ENCODE measurements around the gene SAMD5.

The SAMD5 gene

DNA sequence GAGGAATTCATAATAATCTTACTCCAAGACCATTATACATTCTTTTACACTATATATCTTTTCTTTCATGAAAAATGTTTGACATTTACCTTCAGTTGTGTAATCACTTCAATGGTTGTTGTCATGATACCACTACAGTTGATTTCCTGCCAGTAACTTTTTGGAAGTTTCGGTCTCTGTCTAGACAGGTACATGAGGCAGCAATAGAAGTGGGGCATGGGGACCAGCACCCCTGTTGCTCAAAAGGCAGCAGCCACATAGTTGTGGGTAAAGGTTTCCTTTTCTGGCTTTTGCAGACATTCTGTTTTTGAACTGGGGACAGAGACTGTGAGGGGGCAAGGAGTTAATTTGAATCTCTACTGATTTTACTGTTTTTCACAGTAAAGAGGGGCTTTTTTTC, 14.1 kb downstream of the SAMD5 start:
- in situ Hi-C loops (cut with HindIII; ENCODE audit: low sequenced_read_pairs): loop anchor here (25.0 kb wide), 1 partner anchor 640 kb away; no protein-coding TSS in a partner anchor
- no peak overlapping the region for H3K4me3 ChIP-seq (ENCODE audit: low read depth, low read length)
- DNase-seq (ENCODE audit: low read depth): no peak
- TF ChIP-seq, protein P1, sequence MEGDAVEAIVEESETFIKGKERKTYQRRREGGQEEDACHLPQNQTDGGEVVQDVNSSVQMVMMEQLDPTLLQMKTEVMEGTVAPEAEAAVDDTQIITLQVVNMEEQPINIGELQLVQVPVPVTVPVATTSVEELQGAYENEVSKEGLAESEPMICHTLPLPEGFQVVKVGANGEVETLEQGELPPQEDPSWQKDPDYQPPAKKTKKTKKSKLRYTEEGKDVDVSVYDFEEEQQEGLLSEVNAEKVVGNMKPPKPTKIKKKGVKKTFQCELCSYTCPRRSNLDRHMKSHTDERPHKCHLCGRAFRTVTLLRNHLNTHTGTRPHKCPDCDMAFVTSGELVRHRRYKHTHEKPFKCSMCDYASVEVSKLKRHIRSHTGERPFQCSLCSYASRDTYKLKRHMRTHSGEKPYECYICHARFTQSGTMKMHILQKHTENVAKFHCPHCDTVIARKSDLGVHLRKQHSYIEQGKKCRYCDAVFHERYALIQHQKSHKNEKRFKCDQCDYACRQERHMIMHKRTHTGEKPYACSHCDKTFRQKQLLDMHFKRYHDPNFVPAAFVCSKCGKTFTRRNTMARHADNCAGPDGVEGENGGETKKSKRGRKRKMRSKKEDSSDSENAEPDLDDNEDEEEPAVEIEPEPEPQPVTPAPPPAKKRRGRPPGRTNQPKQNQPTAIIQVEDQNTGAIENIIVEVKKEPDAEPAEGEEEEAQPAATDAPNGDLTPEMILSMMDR (IDR thresholded peaks at IDR 0.05; ENCODE audit: low read depth, low read length, missing control alignments): no peak

DNA sequence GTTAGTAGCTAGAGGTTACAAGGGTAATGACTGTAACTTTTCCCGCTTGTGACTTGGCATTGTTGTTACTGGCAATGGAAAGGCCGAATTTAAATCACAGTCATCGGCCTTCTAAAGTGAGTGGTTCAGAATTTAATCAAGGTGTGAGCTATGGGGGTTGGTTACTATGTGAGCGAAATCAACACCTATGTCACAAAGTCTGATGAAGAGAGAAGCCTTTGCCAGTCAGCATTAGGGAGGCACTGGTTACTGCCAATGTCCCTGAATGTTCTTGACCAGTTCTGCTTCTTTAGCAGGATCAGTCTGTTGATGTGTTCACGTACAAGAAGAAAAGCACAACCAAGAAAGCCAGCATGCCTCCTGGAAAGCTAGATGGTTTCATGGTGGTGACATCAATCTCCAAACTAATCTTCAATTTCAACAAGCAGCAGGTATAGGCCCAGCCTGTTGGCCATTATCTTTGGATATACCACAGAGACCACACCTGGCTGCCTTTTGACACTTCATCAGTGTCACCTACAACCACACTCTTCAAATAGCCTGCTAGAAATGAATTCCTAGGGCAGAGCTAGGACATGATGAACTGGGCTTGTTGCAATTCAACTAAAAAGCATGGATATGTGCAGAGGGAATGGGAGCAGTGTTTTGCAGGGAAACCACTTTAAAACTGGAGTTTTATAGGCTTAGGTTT, 17.2 kb downstream of the SAMD5 start:
- TF ChIP-seq, protein P1 (IDR thresholded peaks at IDR 0.05; ENCODE audit: low read depth, low read length, missing control alignments): no peak
- no peak overlapping the region for H3K4me3 ChIP-seq (ENCODE audit: low read depth, low read length)
- in situ Hi-C loops (cut with HindIII; ENCODE audit: low sequenced_read_pairs): no loop called here
- DNase-seq (ENCODE audit: low read depth): no peak

DNA sequence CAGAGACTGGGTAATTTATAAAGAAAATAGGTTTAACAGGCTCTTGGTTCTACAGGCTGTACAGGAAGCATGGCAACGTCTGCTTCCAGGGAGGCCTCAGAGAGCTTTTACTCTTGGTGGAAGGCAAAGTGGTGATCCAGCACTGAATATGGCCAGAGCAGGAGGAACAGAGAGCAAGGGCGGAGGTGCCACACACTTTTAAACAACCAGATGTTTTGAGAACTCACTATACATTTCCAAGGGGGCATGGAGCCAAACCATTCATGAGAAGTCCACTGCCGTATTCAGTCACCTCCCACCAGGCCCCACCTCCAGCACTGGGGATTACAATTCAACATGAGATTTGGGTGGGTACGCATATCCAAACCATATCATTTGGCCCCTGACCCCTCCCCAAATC, 18.7 kb downstream of the SAMD5 start:
- in situ Hi-C loops (cut with HindIII; ENCODE audit: low sequenced_read_pairs): no loop called here
- DNase-seq (ENCODE audit: low read depth): no peak

DNA sequence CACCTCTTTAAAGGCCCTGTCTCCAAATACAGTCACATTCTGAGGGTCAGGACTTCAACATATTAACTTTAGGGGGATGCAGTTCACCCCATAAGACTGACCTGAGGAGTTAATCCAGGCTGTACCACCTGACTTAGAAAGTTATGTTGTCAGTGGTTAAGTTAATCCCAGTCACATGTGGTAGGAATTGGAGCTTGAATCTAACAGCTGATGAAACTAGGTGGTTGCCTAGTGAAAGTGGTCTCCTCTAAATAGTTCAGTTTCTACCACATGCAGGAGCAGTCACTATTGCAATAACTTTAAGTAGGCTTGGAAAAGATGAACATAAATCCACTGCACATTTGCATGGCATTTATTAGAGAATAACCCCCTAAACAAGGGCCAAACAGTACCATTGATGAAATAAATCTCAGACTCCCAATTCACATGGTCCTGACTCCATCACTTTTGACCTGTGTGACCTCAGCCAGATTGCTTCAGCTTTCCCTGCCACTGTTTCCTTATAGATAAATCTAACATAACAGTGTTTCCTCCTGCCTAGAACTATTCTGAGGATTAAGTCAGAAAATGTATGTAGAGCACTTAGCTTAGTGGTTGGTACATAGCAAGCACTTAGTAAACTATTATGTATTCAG, 20.1 kb downstream of the SAMD5 start:
- no peak overlapping the region for H3K4me3 ChIP-seq (ENCODE audit: low read depth, low read length)
- TF ChIP-seq, protein P1 (IDR thresholded peaks at IDR 0.05; ENCODE audit: low read depth, low read length, missing control alignments): no peak
- DNase-seq (ENCODE audit: low read depth): no peak
- in situ Hi-C loops (cut with HindIII; ENCODE audit: low sequenced_read_pairs): no loop called here

More for the DNA sequence above, 18.7 kb downstream of the SAMD5 start:
- no peak overlapping the region for H3K4me3 ChIP-seq (ENCODE audit: low read depth, low read length)
- TF ChIP-seq, protein P1 (IDR thresholded peaks at IDR 0.05; ENCODE audit: low read depth, low read length, missing control alignments): no peak

DNA sequence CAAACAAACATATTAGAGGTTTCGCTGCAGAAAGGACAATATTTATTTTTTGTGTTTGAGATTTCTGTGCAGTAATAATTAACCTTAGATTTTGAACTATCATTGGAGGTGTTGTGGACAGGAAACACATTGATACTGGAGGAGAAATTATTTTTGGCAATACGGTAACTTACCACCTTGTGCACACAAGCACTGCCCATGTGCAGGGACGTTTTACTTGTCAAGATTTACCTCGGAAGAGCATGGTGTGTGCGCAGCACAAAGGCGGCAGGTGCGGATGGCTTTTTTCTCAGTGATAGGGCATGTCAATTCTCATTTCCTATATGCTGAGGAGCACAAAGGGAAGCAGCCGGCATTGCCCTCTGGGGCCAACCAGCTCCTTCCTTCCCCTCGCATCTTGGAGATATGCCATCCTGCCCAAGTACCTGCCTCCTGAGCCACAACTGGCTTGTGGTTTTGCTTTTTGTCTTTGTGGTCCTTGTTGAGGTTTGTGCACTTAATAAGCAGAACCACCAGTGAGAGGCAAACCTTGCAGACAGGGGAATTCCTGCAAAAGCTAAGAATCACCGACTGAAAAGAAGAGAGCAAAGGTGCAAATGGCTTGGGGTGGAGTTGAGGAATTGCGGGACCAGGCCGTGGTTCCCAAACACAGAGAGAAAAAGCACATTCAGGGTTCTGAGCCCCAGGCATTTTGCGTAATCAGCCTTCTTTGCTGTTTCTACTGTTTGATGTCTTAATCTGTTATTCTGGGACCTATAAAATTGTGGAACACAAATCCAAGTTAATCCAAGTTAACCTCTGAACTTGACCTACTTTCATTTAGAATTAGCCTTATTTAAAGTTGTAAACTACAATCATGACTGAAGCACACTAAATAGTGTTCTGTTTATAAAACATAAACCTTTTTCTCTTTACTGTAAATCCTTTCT, 21.9 kb downstream of the SAMD5 start:
- DNase-seq (ENCODE audit: low read depth): no peak
- TF ChIP-seq, protein P1 (IDR thresholded peaks at IDR 0.05; ENCODE audit: low read depth, low read length, missing control alignments): no peak
- in situ Hi-C loops (cut with HindIII; ENCODE audit: low sequenced_read_pairs): no loop called here
- H3K4me3 ChIP-seq (ENCODE audit: low read depth, low read length): no peak overlapping the region

DNA sequence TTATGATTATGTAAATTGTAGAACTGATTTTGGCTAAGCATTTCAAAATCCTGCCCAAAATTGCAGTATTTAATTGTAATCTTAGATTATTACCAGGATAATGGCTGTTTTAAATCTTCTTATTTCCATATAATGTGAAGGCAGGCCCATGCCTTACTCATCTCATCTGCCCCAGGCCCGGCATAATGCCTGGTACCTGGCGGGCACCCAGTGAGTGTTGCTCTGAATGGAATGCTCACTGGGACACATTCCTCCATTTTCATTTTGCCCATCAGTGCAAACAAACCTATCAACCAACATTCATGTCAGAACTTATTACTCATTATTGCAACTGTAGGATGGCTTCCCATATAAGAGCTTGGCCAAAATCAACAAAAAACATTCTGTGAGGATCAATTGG, 22.8 kb downstream of the SAMD5 start:
- TF ChIP-seq, protein P1 (IDR thresholded peaks at IDR 0.05; ENCODE audit: low read depth, low read length, missing control alignments): no peak
- no peak for DNase-seq (ENCODE audit: low read depth)

More for the DNA sequence above, 22.8 kb downstream of the SAMD5 start:
- in situ Hi-C loops (cut with HindIII; ENCODE audit: low sequenced_read_pairs): no loop called here
- no peak overlapping the region for H3K4me3 ChIP-seq (ENCODE audit: low read depth, low read length)

Data from astrocyte of the cerebellum (primary cell).